Muscle layer of duodenum (tissue), 2 donors: Measurements from ENCODE around the gene MATN4.

Source experiments
- H3K27ac ChIP-seq: one replicate; pipeline ENCODE4 v1.7.0; 2013; ENCODE audit warnings: mild to moderate bottlenecking, low read length
- H3K27me3 ChIP-seq: one replicate; pipeline ENCODE4 v1.7.0; 2013; ENCODE audit warnings: low read depth, mild to moderate bottlenecking, control low read depth, low read length
- H3K36me3 ChIP-seq, 2 donors: one replicate each; pipeline ENCODE4 v1.7.0; 2013; ENCODE audit warnings: low read length in 2 of 2, control low read depth in 1 of 2, mild to moderate bottlenecking in 1 of 2; ENCODE audit not compliant: insufficient read depth in 2 of 2, control insufficient read depth in 1 of 2
- H3K4me1 ChIP-seq, 2 donors: one replicate each; pipeline ENCODE4 v1.7.0; 2013; ENCODE audit warnings: low read length in 2 of 2, mild to moderate bottlenecking in 2 of 2, control low read depth in 1 of 2, moderate library complexity in 1 of 2; ENCODE audit not compliant: insufficient read depth in 2 of 2, control insufficient read depth in 1 of 2
- H3K4me3 ChIP-seq, 2 donors: one replicate each; pipeline ENCODE4 v1.7.0; 2013; ENCODE audit warnings: low read length in 2 of 2, low read depth in 1 of 2, mild to moderate bottlenecking in 1 of 2
- H3K9me3 ChIP-seq, 2 donors: one replicate each; pipeline ENCODE4 v1.7.0; 2013; ENCODE audit warnings: low read length in 2 of 2, control low read depth in 1 of 2, mild to moderate bottlenecking in 1 of 2; ENCODE audit not compliant: control insufficient read depth in 1 of 2
- donor health status: healthy.

MATN4 gene

GRCh38 chr20:45339084-45339483 lies 31.0 kb upstream of the MATN4 start:
- H3K27me3 ChIP-seq, result no peaks in the 10 kb centered on the region
- H3K9me3 ChIP-seq, result no peaks in the 10 kb centered on the region
- H3K4me1 ChIP-seq, result peaks cover 38 to 53% of the 10 kb centered on the region in 2 donors
- H3K36me3 ChIP-seq, result peaks cover 4 to 8% of the 10 kb centered on the region in 2 donors
- H3K27ac ChIP-seq, result peak overlapping the region; percentile 98
- H3K4me3 ChIP-seq, result no peak overlapping the region

- Histone ChIP-seq H3K4me3 (peak overlapping the region; percentile 15 to 48), H3K36me3 (peaks cover 4 to 8% of the 10 kb centered on the region in 2 donors), H3K9me3 (no peaks in the 10 kb centered on the region), H3K27ac (peak overlapping the region; percentile 98), H3K27me3 (no peaks in the 10 kb centered on the region), H3K4me1 (peaks cover 31 to 51% of the 10 kb centered on the region in 2 donors)
Observed at GRCh38 chr20:45338121-45339030, 30.3 kb upstream of the MATN4 start.

- H3K27me3 ChIP-seq, result no peaks in the 10 kb centered on the region
- H3K27ac ChIP-seq, result peak overlapping the region; percentile 98
- no peaks in the 10 kb centered on the region for H3K9me3 ChIP-seq
- H3K36me3 ChIP-seq, result peaks cover 8 to 14% of the 10 kb centered on the region in 2 donors
- peak overlapping the region; percentile 15 to 48 for H3K4me3 ChIP-seq
- H3K4me1 ChIP-seq, result peaks cover 31 to 44% of the 10 kb centered on the region in 2 donors
Observed at GRCh38 chr20:45337367-45338120, 29.4 kb upstream of the MATN4 start.

- Histone ChIP-seq H3K36me3 (peaks cover 11 to 19% of the 10 kb centered on the region in 2 donors), H3K4me3 (no peak overlapping the region), H3K4me1 (peaks cover 30 to 38% of the 10 kb centered on the region in 2 donors), H3K27ac (peak overlapping the region; percentile 98), H3K27me3 (no peaks in the 10 kb centered on the region), H3K9me3 (no peaks in the 10 kb centered on the region)
Observed at GRCh38 chr20:45336530-45337366, 28.6 kb upstream of the MATN4 start.

GRCh38 chr20:45330476-45330875 lies 22.4 kb upstream of the MATN4 start:
- Histone ChIP-seq H3K4me3 (no peak overlapping the region), H3K9me3 (no peaks in the 10 kb centered on the region), H3K4me1 (no peaks in the 10 kb centered on the region), H3K36me3 (peaks cover 57 to 65% of the 10 kb centered on the region in 2 donors), H3K27me3 (no peaks in the 10 kb centered on the region), H3K27ac (no peak overlapping the region)

- Histone ChIP-seq H3K27me3 (no peaks in the 10 kb centered on the region), H3K27ac (no peak overlapping the region), H3K36me3 (peaks cover 61 to 65% of the 10 kb centered on the region in 2 donors), H3K4me1 (no peaks in the 10 kb centered on the region), H3K9me3 (no peaks in the 10 kb centered on the region), H3K4me3 (no peak overlapping the region)
Observed at GRCh38 chr20:45329497-45330319, 21.6 kb upstream of the MATN4 start.

- no peak overlapping the region for H3K27ac ChIP-seq
- peaks cover 61 to 65% of the 10 kb centered on the region in 2 donors for H3K36me3 ChIP-seq
- H3K9me3 ChIP-seq, result no peaks in the 10 kb centered on the region
- no peak overlapping the region for H3K4me3 ChIP-seq
- H3K4me1 ChIP-seq, result no peaks in the 10 kb centered on the region
- no peaks in the 10 kb centered on the region for H3K27me3 ChIP-seq
Observed at GRCh38 chr20:45328451-45328850, 20.4 kb upstream of the MATN4 start.

GRCh38 chr20:45325371-45325770 lies 17.3 kb upstream of the MATN4 start:
- Histone ChIP-seq H3K4me1 (no peaks in the 10 kb centered on the region), H3K9me3 (no peaks in the 10 kb centered on the region), H3K36me3 (peaks cover 40 to 43% of the 10 kb centered on the region in 2 donors), H3K4me3 (no peak overlapping the region), H3K27me3 (no peaks in the 10 kb centered on the region), H3K27ac (no peak overlapping the region)

- no peaks in the 10 kb centered on the region for H3K27me3 ChIP-seq
- no peak overlapping the region for H3K4me3 ChIP-seq
- no peaks in the 10 kb centered on the region for H3K9me3 ChIP-seq
- no peaks in the 10 kb centered on the region for H3K4me1 ChIP-seq
- peaks cover 23 to 26% of the 10 kb centered on the region in 2 donors for H3K36me3 ChIP-seq
- no peak overlapping the region for H3K27ac ChIP-seq
Observed at GRCh38 chr20:45323731-45324130, 15.6 kb upstream of the MATN4 start.

GRCh38 chr20:45322952-45323383 lies 14.9 kb upstream of the MATN4 start:
- no peak overlapping the region for H3K27ac ChIP-seq
- H3K36me3 ChIP-seq, result peaks cover 16 to 19% of the 10 kb centered on the region in 2 donors
- H3K4me3 ChIP-seq, result no peak overlapping the region
- H3K27me3 ChIP-seq, result no peaks in the 10 kb centered on the region
- no peaks in the 10 kb centered on the region for H3K9me3 ChIP-seq
- H3K4me1 ChIP-seq, result no peaks in the 10 kb centered on the region
